OCI-LY3 (cell line): ENCODE data around the gene ERI3.

Experiments used
- H2AFZ ChIP-seq: fragments of 200-600, 300-600 bp; shearing (Covaris generic); 2 replicates; pipeline ENCODE4 v1.6.0; 2014; ENCODE audit warnings: antibody characterized with exemption, low read depth, low read length
- H3K27ac ChIP-seq: fragments of 200-600, 300-600 bp; sonication (generic); 2 replicates; pipeline ENCODE4 v1.5.1; 2014; ENCODE audit warnings: mild to moderate bottlenecking, low read length, moderate library complexity, mixed read lengths
- H3K27me3 ChIP-seq: fragments of 200-600, 300-600 bp; sonication (generic); 2 replicates; pipeline ENCODE4 v1.6.1; 2014; ENCODE audit warnings: low read depth, low read length, mixed read lengths
- H3K36me3 ChIP-seq: fragments of 200-600, 300-600 bp; sonication (generic); replicated peaks from 2 replicates; pipeline ENCODE3; 2014; ENCODE audit warnings: low read depth, low read length, mixed read lengths
- H3K4me1 ChIP-seq: fragments of 300-600, 200-600 bp; sonication (generic); 2 replicates; pipeline ENCODE4 v1.6.1; 2014; ENCODE audit warnings: low read length, mixed read lengths
- H3K4me2 ChIP-seq: fragments of 200-600, 300-600 bp; sonication (generic); 2 replicates; pipeline ENCODE4 v1.6.1; 2014; ENCODE audit warnings: low read length, mixed read lengths
- H3K4me3 ChIP-seq: fragments of 300-600, 200-600 bp; sonication (generic); 2 replicates; pipeline ENCODE4 v1.5.1; 2014; ENCODE audit warnings: antibody characterized with exemption, mild to moderate bottlenecking, low read length, moderate library complexity
- H3K79me2 ChIP-seq: fragments of 300-600, 200-600 bp; shearing (Covaris generic); 2 replicates; pipeline ENCODE4 v1.6.1; 2014; ENCODE audit warnings: mild to moderate bottlenecking, low read length, mixed read lengths
- H3K9ac ChIP-seq: fragments of 300-600, 200-600 bp; shearing (Covaris generic); 2 replicates; pipeline ENCODE4 v1.6.0; 2014; ENCODE audit warnings: mild to moderate bottlenecking, low read length, moderate library complexity
- H3K9me3 ChIP-seq: fragments of 200-600, 300-600 bp; shearing (Covaris generic); 2 replicates; pipeline ENCODE4 v1.6.1; 2014; ENCODE audit warnings: low read length, mixed read lengths; ENCODE audit not compliant: insufficient read depth
- H4K20me1 ChIP-seq: fragments of 200-600, 300-600 bp; sonication (generic); 2 replicates; pipeline ENCODE4 v1.6.1; 2016; ENCODE audit warnings: low read length, mixed read lengths; ENCODE audit not compliant: insufficient read depth
- CTCF ChIP-seq: fragments of 200-600, 300-600 bp; sonication (generic); IDR thresholded peaks from 2 replicates; pipeline ENCODE4 v1.5.1; 2014; ENCODE audit warnings: antibody characterized with exemption, low read length, low read depth
- EZH2phosphoT487 ChIP-seq: fragments of 200-600 bp; shearing (Covaris generic); IDR thresholded peaks from 2 replicates; pipeline ENCODE4 v1.6.1; 2018; ENCODE audit warnings: antibody characterized with exemption, mixed run types, low read depth

Gene ERI3

DNA sequence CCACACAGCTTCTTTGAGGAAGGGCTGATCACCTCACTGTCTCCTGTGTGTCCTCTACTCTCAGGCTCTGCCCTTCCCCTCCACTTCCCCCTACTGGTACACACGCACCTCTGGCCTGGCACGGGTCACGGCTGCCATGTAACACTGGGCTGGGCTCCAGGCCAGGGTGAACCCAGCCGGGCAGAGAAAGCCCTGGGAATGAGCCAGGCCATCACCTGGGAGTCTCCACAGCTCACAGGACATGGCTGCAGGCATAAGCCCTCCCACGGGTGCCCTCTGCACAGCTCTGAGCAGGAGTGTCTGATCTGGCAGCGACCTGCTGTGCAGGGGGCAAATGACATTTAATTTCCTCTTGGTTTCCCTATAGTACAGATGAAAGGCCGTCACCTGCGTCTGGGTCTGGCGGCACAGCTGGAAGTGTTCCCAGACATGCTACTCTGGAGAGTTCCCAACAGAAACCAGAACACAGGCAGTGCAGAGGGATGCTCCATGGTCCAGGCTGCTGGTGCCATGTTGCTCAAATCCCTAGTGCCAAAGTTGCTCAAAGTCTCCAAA is 61.2 kb downstream of the ERI3 start:
- Histone ChIP-seq H3K9me3 (no peaks in the 10 kb centered on the region), H2AFZ (no peak overlapping the region), H3K27me3 (no peaks in the 10 kb centered on the region), H3K4me2 (no peak overlapping the region), H3K27ac (no peak overlapping the region), H3K9ac (no peak overlapping the region), H3K4me1 (no peaks in the 10 kb centered on the region), H4K20me1 (no peaks in the 10 kb centered on the region), H3K79me2 (no peaks in the 10 kb centered on the region), H3K4me3 (no peak overlapping the region), H3K36me3 (peaks cover 3% of the 10 kb centered on the region)
- no peak for TF ChIP-seq EZH2phosphoT487
- TF ChIP-seq CTCF = no peak

GRCh38 chr1:44292651-44293050 is 62.4 kb downstream of the ERI3 start:
- no peaks in the 10 kb centered on the region for H4K20me1 ChIP-seq
- H3K4me1 ChIP-seq = no peaks in the 10 kb centered on the region
- no peaks in the 10 kb centered on the region for H3K9me3 ChIP-seq
- TF ChIP-seq CTCF (no peak), EZH2phosphoT487 (no peak)
- H3K4me2 ChIP-seq = no peak overlapping the region
- H2AFZ ChIP-seq = no peak overlapping the region
- peaks cover 3% of the 10 kb centered on the region for H3K36me3 ChIP-seq
- H3K27me3 ChIP-seq = no peaks in the 10 kb centered on the region
- H3K9ac ChIP-seq = no peak overlapping the region
- H3K27ac ChIP-seq = no peak overlapping the region
- no peaks in the 10 kb centered on the region for H3K79me2 ChIP-seq
- H3K4me3 ChIP-seq = no peak overlapping the region

- Histone ChIP-seq H3K36me3 (peaks cover 3% of the 10 kb centered on the region), H4K20me1 (no peaks in the 10 kb centered on the region), H3K4me1 (no peaks in the 10 kb centered on the region), H3K27me3 (no peaks in the 10 kb centered on the region), H2AFZ (no peak overlapping the region), H3K9ac (no peak overlapping the region), H3K27ac (no peak overlapping the region), H3K9me3 (no peaks in the 10 kb centered on the region), H3K79me2 (no peaks in the 10 kb centered on the region), H3K4me2 (no peak overlapping the region), H3K4me3 (no peak overlapping the region)
- no peak for TF ChIP-seq EZH2phosphoT487
- no peak for TF ChIP-seq CTCF
These were observed 64.6 kb downstream of the ERI3 start for GRCh38 chr1:44290250-44291094.

DNA sequence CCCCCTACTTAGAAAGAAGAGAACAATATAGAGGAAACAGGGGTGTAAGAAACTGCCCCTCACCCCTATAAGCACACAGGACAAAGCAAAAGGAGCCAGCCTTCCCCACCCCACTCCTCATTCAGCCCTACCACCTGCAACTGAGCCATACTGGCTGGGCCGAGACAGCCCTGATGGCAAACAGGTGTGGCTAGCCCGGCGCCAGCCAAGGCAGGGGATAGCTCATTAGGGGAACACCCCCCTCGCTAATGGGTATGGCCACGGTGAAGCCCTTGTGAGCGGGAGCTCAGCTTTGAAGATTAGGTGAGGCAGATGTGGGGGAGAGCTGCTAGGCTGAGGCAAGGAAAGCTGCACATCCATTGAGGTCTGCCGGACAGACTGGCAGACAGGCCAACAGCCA is 65.5 kb downstream of the ERI3 start:
- H3K4me2 ChIP-seq = no peak overlapping the region
- H3K4me1 ChIP-seq = no peaks in the 10 kb centered on the region
- H3K79me2 ChIP-seq = no peaks in the 10 kb centered on the region
- no peak overlapping the region for H3K27ac ChIP-seq
- no peaks in the 10 kb centered on the region for H3K27me3 ChIP-seq
- TF ChIP-seq CTCF (no peak), EZH2phosphoT487 (no peak)
- no peak overlapping the region for H3K4me3 ChIP-seq
- H4K20me1 ChIP-seq = no peaks in the 10 kb centered on the region
- no peak overlapping the region for H2AFZ ChIP-seq
- no peak overlapping the region for H3K9ac ChIP-seq
- no peaks in the 10 kb centered on the region for H3K36me3 ChIP-seq
- no peaks in the 10 kb centered on the region for H3K9me3 ChIP-seq
